Limb (tissue), 2 donors: Measurements from ENCODE around the gene STIM2.
A peak's percentile ranks its signal among the peaks of the same experiment; 100 is the strongest.
"Not testable (repeated sequence)": the region's sequence is repeated elsewhere in the genome, so short reads cannot be mapped to it uniquely, and the experiment has no call there.

Experiments used
- DNase-seq, 2 donors: peaks; one replicate each; pipeline ENCODE4 v3.0.0-alpha.2; 2016; ENCODE audit errors: extremely low spot score in 2 of 2

Gene STIM2

GRCh38 chr4:26860157-26860921, at the start of gene STIM2:
Gene STIM2 (plus strand): TSS chr4:26860841.
- peak; percentile 97 to 99 for DNase-seq

- not testable (repeated sequence) for DNase-seq
Measured at GRCh38 chr4:26811571-26811970, 49.1 kb upstream of the STIM2 start.

DNA sequence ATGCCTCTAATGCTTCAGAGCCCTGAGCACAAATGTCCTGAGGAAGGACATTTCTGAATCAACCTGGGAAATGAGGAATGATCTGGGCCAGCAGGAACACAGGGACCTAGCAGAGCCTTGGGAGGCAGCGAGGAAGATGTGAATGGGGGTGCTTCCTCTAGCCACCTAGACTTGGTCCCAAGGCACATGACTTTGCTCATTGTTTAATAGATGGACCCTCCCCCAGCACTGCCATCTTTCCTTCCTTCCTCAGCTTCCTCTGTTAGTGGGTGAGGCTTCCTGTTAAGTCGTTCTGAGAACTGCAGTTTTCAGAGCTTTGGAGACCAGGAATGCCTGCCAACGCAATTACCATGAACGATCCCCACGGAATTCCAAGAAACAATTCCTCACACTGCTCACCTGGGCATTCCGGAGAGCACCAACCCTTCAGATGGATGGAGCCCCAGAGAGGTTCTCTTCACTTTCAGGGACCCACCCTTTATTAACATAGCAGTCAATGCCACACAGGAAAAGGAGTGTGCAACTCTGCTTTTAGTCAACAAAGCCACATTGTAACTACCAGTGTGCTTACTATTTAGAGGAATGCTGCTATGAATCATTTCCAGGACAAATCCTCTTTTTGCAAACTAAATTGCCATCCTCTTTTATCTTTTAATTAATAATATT, 48.5 kb upstream of the STIM2 start:
- DNase-seq: no peak

DNA sequence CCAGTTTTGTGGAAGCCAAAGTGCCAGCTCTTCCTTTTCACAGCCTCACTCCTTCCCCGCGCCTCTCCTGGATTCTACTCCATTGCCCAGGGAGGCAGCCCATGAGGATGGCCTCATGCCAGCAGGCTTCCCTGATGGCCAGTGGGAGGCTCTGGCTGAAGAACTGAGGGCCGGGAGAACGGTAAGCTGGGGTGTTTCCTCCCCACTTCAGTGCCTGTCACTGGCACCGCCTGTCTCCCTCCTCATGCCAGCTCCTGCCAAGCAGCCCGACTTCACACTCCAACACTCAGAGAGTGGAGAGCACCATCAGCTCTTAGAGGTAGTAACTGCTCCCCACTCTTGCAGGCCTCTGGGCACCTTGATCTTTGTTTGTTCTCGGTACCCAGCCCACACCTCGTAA, 46.9 kb upstream of the STIM2 start:
- DNase-seq: no peak

GRCh38 chr4:26815199-26815598, 45.4 kb upstream of the STIM2 start:
- DNase-seq: no peak

DNA sequence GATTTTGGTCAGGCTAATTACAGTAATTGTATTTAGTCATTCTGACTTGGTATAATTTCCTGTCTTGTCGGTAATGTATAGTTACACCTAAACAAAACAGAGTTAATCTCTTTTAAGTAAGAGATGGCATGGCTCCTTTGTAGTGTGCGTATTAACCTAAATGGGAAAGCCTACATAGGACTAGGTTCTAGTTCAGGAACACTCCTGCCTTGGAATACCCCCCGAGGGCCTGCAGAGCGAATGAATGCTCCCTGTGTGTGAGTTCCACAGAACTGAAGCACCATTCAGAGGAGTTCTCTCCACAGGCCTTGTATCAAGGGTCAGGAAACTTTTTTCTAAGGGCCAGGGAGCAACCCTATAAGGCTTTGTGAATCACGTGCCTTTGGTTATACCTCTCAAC, 44.9 kb upstream of the STIM2 start:
- DNase-seq: no peak

GRCh38 chr4:26819026-26819425, 41.6 kb upstream of the STIM2 start:
- no peak for DNase-seq

- no peak for DNase-seq
Measured at GRCh38 chr4:26819478-26820095, 41.1 kb upstream of the STIM2 start.

DNA sequence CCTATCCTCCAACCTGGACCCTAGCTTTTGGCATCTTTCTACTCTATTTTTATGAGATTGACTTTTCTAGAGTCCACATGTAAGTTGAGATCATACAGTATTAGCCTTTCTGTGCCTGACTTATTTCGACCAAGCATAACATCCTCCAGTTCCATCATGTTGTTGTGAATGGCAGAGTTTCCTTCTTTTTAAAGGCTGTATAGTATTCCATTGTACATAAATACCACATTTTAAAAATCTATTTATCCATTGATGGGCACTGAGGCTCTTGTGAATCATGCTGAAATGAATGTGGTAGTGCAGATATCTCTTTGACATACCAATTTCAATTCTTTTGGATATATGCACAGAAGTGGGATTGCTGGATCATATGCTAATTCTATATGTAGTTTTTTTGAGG, 40.3 kb upstream of the STIM2 start:
- no peak for DNase-seq

- DNase-seq: no peak
Measured at GRCh38 chr4:26821031-26821430, 39.6 kb upstream of the STIM2 start.

GRCh38 chr4:26821677-26822503, 38.8 kb upstream of the STIM2 start:
- no peak for DNase-seq

GRCh38 chr4:26822546-26822945, 38.1 kb upstream of the STIM2 start:
- no peak for DNase-seq

DNA sequence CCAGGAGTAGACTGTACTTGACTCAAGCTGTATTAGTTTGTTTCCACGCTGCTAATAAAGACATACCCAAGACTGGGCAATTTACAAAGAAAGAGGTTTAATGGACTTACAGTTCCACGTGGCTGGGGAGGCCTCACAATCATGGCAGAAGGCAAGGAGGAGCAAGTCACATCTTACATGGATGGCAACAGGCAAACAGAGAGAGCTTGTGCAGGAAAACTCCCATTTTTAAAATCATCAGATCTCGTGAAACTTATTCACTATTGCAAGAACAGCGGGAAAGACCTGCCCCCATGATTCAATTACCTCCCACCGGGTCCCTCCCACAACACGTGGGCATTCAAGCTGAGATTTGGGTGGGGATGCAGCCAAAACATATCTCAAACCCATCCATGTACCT, 37.7 kb upstream of the STIM2 start:
- DNase-seq: not testable (repeated sequence)

DNA sequence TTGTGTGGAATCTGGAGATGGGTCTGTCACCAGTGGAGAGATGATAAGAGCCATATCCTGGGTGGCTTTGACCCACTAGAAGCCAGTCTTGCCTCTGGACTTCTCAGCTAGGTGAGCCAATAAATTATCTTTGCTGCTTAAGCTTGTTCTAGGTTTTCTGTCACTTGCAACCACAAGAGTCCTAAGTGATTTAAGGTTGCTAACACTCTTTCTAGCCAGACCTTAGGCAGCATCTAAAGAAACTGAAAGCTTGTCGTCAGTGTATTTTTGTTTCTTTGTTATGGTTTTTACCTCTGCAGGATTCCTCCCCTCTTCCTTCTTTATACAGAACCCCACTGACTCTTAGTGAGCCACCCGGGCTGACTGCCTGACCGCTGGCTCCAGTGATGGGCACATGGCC, 37.1 kb upstream of the STIM2 start:
- no peak for DNase-seq

DNA sequence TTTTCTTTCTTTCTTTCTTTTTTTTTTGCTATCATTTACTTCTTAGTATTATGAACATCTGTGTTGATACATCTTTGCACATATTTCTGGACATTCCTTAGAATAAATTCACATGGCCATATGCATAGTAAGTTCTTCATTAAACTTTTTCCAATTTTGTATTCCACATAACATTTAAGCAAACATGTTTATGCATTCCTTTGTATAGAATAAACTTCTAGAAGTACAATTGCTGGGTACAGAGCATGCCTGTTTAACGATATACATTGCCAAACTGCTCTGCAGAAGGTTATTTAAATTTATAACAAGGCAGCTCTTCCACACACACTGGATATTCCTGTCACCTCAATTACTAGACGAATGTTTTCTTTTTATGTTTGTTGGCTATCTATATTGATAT, 36.0 kb upstream of the STIM2 start:
- no peak for DNase-seq

DNA sequence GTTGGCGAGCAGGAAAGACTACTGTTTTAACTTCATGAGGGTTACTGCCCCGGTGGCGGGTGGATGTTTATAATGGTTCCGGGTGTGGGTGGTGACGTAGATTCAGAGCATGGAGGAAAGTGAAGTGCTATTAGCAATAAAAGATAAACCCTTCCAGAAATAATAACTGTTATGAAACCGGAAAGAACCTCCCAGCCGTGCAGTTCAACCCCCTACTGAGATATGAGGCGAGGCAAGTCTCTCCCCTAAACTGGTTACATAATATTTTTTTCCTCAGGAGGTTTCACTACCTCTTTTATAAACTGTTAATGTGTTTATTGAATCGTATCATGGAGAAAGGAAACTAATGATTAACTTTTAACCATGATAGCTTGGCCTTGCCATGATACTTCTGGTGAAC, 33.9 kb upstream of the STIM2 start:
- no peak for DNase-seq

DNA sequence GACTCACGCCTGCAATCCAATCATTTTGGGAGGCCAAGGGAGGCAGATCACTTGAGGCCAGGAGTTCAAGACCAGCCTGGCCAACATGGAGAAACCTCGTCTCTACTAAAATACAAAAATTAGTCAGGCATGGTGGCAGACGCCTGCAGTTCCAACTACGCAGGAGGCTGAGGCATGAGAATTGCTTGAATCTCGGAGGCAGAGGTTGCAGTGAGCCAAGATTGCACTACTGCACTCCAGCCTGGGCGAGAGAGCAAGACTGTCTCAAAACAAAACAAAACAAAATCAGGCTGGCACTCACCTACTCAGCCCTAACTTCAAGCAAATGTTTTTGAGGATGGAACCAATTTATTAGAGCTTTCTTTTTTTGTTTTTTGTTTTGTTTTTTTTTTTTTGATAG, 33.3 kb upstream of the STIM2 start:
- not testable (repeated sequence) for DNase-seq

DNA sequence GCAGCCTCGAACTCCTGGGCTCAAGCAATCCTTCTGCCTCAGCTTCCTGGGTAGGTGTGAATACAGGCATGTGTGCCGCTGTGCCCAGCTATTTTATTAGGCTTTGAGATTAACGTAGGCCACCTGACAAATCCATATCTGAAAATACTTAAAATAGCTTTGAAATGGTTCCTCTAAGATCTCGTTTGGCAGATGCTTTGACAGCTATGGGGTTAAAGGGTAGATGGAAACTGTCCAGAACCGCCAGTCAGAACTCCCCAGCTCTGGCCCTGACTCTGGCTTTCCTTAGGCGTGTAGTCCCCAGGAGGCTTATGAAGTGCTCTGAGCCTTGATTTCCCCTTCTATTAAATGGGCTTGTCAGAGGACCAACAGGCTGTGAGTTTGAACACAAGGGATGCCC, 32.8 kb upstream of the STIM2 start:
- no peak for DNase-seq

DNA sequence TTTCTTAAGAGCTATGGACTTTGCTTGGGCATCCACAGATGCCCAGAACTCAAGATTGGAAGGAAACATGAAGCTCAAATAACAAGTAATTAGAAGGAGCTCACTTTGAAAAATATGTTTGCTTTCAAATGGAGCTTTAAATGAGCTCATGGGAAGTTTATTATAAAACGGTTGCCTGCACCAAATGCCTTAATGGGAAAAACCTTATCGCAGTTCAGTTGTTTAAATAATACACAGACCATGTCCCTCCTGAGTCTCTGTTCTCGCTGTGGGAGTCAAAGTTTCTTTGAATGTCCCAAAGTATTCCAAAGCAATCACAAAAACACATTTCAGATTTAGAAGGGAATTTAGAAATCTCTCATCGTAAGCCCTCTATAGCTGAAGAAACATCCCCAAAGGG, 31.6 kb upstream of the STIM2 start:
- DNase-seq: no peak

- no peak for DNase-seq
Measured at GRCh38 chr4:26830033-26830432, 30.6 kb upstream of the STIM2 start.

- DNase-seq: no peak
Measured at GRCh38 chr4:26830701-26831100, 29.9 kb upstream of the STIM2 start.

GRCh38 chr4:26836539-26836938, 24.1 kb upstream of the STIM2 start:
- DNase-seq: no peak
